Sciatic nerve (tissue), 2 donors: ENCODE results near the gene UBAP2. TPM values are rescaled to one million over a fixed set of nuclear protein-coding genes. Genes with fewer than 3 reads are reported as not detected.

ENCODE experiments used
- ATAC-seq: fragments of 200-7000 bp; cut with Tn5 transposase; one replicate; pipeline ENCODE4 v1.9.1; 2020; ENCODE audit warnings: mild to moderate bottlenecking, moderate library complexity
- DNase-seq: peaks from one replicate; pipeline ENCODE4 v3.0.0-alpha.2; 2020; ENCODE audit warnings: low spot score
- intact Hi-C: fragments of 100-400 bp; cut with DNase I; formaldehyde crosslinking; loops from one replicate; pipeline ENCODE4 v1.14.2; 2022
- total RNA-seq: library from RNA; stranded (reverse); fragmentation: NEBNext Ultra II Directional; extraction: Animal tissue kit (Norgen Biotek cat#: 25700); gene quantifications from one replicate; pipeline ENCODE4 v1.2.1, GENCODE V29; 2021
- donor health status: DM: no; HTN: no; CAD: no.
- donor health status: DM: no; HTN: no; CAD: no.

The UBAP2 gene, protein sequence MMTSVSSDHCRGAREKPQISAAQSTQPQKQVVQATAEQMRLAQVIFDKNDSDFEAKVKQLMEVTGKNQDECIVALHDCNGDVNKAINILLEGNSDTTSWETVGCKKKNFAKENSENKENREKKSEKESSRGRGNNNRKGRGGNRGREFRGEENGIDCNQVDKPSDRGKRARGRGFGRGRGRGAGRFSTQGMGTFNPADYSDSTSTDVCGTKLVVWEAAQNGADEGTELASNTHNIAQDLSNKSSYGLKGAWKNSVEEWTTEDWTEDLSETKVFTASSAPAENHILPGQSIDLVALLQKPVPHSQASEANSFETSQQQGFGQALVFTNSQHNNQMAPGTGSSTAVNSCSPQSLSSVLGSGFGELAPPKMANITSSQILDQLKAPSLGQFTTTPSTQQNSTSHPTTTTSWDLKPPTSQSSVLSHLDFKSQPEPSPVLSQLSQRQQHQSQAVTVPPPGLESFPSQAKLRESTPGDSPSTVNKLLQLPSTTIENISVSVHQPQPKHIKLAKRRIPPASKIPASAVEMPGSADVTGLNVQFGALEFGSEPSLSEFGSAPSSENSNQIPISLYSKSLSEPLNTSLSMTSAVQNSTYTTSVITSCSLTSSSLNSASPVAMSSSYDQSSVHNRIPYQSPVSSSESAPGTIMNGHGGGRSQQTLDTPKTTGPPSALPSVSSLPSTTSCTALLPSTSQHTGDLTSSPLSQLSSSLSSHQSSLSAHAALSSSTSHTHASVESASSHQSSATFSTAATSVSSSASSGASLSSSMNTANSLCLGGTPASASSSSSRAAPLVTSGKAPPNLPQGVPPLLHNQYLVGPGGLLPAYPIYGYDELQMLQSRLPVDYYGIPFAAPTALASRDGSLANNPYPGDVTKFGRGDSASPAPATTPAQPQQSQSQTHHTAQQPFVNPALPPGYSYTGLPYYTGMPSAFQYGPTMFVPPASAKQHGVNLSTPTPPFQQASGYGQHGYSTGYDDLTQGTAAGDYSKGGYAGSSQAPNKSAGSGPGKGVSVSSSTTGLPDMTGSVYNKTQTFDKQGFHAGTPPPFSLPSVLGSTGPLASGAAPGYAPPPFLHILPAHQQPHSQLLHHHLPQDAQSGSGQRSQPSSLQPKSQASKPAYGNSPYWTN
- 54.0 TPM for total RNA-seq

DNA sequence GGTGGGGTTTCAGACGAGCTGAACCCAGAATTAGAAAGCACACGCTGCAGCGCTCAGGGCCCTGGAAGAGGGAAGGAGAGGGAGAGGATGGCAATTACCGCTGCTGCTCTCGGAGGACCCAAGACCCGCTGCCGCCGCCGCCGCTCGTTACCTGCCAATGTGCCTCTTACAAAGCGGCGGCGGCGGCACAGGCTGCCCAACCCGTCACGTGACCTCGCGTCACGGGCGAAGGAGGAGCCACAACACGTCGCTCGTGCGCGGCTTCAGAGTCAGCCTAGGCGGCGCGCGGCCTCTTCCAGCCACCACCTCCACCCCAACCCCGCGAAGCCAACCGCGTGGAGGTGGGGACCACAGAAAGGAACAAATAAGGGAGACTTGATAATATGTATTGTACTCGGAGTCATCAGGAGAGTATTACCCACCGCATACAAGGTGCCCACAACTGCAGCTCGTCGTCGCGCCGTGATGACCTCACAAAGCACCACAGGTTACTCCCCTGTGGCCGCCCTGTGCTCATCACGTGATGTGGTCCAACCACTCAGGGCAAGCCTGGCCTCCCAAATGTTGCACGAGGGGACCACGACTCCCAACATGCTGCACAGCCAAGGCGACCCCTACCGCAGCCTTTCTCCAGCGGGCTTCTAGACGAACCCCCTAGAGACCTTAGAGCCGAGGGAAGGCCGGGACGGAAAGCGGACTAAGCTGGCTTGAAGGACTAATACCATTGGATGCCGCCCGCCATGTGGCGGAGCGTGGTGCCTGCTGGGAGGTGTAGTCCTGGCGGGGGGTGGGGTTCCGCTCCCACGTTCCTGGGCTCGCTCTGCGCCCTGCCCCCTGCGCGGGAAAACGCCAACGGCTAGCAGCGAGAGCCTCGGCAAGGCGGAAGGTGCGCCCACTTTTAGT lies at the start of gene UBAP2:
UBAP2 (minus strand) TSS at position 161 of the 903 bp plus-strand sequence. CDS start 31,739 bp downstream, outside the sequence.
- DNase-seq (peak; percentile 99), ATAC-seq (peak; percentile 98)
- intact Hi-C loops: no loop called here

DNA sequence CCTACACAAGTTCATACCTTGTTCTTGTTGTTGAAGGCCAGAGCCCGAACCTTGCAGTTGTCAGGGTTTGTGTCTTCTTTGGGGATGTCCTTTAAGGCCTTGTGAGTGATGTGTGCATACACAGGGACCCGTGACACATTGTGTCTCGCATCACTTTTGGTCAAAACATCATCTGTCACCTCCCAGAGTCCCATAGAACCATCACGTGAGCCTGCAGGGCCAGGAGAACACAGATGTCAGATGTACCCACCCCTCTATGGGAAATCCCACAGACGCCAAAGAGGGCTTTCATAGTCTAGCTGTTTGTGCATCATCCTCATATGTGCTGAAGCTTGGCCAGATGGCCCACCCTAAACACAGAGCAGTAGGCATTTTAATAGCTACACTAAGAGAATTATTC lies 49.6 kb upstream of the UBAP2 start:
- no peak for ATAC-seq
- intact Hi-C loops: no loop called here
- DNase-seq: no peak

DNA sequence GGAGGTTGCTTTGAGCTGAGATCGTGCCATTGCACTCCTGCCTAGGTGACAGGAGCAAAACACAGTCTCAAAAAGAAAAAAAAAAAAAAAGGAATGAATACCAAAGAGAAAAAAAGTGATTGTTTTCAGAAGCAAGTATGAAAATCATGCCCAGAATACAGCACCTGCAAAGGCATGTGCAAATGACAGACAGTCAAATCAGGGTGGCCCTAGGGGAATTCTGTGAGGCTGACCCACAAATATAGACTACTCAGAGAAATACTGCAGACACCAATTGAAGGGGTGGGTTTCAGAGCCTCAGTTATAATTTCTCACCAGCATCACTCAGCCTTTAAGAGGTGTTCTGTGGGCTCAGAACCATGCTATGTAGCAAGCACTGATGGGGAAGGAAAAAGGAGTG lies 49.2 kb upstream of the UBAP2 start:
- intact Hi-C loops: no loop called here
- DNase-seq (no peak), ATAC-seq (no peak)

DNA sequence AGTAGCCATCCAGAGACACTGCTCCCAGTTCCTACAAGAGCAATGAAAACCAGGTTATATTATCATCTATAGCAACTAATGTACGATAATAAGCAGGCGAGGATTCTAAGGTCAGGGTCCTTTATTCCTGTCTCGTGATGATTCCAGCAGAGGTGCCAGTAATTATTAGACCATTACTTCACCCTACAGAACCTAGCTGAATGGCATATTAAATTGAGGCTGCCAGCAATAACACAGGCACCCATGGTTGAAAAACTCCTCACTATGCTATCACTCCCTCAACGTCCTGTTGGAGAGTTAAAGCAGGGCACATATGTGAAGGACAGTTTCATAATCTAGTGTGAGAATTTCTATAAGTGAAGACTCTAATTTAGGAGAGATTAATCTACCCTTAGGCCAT lies 48.1 kb upstream of the UBAP2 start:
- ATAC-seq: no peak
- intact Hi-C loops: no loop called here
- DNase-seq: no peak

DNA sequence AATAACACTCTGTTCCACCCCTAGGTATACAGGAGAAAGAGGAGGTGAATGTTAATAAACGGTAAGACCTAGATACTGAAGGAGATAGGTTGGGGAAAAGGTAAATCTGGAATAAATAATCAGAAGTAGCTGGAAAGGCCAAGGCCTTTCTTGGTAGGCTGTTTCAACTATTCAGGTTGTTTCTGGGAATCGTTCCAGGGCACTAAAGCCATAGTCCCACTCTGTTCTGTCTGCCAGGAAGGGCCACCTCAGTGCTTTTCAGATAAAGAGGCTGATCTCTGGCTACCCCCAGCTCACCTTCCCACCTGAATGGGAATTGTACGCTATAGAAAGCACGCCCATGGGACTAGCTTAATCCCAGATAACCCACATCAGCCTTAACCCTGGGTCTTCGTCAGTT lies 44.9 kb upstream of the UBAP2 start:
- ATAC-seq: no peak
- DNase-seq: no peak
- intact Hi-C loops: no loop called here

DNA sequence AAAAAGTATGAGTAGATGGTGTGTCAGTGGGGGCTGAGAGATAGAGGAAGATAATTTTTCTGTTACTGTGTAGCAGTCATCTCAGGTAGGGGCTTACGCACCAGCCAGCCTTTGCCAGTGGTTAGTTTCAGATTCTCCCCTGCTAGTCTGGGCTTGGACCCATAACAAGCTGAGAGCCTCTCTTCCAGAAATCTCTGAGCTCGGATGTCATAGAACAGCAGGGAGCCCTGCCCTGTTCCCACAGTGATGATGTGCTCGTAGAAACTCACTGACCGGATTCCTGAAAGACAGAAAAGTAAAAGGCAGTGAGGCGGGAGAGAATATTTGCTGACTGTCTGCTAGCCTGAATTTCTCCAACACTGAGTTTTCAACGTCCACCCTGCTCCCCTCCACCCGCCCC lies 40.6 kb upstream of the UBAP2 start:
- DNase-seq (no peak), ATAC-seq (no peak)
- intact Hi-C loops: no loop called here

DNA sequence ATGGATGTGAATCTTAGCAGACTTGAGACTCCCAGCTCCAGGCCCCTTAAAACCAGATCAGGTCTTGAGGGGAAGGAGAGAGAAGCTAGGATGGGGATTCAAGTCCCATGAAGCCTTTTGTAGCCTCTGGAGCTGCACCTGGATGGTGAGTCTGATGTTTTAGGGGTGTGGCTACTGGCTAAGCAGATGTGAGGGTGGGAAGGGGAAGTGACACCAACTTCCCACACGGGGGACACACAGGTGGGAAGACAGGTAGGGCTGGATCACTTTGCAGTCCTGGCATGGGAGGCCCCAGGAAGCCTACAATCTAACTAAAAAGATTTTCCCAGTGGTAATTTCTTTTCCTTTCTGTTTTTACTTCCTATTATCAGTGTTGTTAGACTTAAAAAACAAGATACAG lies 38.7 kb upstream of the UBAP2 start:
- no peak for DNase-seq
- no peak for ATAC-seq
- intact Hi-C loops: no loop called here

DNA sequence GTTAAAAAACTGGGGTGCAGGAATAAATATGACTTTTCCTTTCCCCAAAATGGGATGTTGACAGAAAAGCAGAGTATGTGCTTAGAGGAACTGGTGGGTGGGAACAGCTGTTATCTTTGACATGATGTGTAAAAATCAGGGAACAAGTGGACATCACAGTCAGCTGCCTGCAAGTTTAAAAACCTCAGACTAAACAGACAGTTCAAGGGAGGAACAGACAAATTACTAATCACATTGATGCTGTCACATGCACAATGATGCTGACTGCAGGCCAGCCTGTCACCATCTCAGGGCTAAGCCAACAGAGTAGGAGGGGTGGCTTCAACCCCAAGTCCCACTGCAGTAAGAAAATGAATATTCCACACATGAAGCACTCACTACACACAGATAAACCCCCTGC lies 38.2 kb upstream of the UBAP2 start:
- DNase-seq (no peak), ATAC-seq (no peak)
- intact Hi-C loops: no loop called here

DNA sequence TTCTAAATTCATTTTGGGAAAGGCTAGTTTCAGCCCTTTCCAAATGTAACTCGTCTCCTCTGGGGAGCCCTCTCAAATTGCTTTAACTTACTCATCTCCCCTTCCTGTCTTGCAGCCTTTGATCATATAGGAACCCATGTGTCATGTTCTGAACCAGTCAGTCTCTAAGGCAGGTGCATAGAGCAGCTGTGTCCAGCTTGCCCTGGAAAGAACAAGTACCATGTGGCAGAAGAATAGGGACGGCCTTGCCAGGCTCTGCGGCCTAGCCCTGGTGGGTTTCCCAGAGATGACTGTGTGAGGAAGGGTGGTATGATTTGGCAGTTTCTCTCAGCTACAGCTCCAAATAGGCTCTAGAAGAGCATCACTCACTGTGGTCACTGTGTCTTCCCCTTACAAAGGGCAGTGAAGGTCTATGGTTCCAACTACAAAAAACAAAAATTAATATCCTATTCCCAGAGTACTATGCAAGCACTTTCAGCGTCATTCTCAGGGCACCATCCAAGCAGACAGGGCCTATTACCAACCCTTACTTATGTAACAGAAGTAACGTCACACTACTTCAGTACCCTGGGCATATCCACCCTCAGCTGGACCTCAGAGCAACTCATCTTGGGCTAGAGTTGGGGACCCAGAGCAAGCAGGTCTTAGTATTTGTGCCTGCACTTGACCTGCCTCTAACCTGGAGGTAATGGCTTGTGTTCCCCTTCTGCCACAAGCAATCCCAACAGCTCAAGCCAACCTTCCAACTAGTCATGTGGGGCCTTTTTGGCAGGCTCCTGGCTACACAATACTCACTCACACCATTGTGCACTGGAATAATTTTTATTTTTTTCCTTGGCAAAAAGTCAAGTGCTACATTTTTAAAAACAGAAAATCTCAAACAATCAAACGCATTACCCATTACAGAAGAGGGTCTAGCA lies 37.2 kb upstream of the UBAP2 start:
- DNase-seq (no peak), ATAC-seq (peak; percentile 70)
- intact Hi-C loops: no loop called here

DNA sequence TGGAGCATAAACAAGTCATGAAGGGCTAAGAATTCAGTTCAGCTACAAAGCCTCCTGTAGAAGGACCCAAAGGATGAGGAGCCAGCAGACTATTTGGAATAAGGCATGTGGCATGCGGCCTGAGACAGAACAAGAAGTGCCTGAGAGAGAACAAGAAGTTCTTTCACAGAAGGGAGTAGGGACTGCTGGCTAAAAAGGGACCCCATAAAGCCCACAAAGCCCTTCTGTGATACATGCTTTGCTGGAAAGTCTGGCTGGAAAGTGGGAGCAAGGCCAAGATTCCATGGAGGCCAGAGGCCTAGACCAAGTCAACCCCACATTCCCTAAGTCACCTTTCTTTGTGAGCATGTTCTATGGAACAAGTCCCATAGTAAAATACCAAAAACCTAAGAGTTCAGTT lies 35.9 kb upstream of the UBAP2 start:
- ATAC-seq (peak; percentile 92), DNase-seq (peak; percentile 77)
- intact Hi-C loops: no loop called here

DNA sequence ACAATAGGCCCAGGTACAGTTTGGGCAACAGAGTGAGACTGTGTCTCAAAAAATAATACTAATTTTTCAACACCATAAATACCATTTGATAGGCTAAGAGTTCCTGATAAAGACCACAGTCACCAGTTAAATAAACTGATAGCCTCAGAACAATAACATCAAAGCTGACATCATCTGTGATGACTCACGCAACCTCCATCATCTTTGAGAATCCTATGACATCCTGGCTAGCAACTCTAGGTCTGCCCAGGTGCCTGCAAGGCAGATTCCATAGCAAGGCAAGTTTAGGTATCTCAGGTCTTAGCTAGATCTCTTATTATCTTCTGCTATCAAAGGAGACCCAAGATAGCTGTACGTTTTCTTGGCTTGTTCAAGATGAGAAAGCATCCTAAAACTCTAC lies 30.5 kb upstream of the UBAP2 start:
- intact Hi-C loops: no loop called here
- ATAC-seq (no peak), DNase-seq (no peak)

DNA sequence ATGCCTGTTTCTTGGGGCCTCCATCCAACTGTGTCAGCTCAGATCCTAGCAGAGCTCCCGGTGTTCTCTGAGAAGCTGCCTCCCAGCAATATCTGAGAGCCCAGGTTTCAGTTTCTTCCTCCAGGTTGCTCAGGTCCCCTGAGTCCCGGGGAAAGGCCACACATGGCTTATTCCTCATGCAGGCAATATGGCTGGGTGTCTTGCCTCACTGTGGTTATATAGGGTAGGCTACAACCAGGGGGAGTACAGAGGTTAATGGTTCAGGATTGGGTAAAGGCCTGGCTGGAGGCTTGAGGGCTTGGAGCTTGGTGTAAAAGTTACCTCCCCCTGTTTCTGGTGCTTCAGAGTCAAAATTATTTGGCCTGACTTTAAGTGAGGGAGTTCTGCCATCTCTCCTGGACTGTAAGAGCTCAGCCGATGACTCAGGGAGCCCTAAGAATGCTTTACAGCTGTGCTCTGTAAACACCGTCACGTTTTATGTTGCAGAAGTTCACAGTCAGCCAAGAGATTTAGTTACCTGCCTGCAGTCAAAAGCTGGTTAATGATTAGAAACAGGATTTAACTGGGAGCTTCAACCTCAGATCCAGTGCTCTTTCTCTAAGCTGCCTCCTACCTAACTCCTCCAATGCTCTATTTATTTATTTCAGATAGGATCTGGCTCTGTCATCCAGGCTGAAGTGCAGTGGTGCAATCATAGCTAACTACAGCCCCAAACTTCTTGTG lies 24.3 kb upstream of the UBAP2 start:
- intact Hi-C loops: no loop called here
- ATAC-seq: peak; percentile 41
- DNase-seq: no peak

DNA sequence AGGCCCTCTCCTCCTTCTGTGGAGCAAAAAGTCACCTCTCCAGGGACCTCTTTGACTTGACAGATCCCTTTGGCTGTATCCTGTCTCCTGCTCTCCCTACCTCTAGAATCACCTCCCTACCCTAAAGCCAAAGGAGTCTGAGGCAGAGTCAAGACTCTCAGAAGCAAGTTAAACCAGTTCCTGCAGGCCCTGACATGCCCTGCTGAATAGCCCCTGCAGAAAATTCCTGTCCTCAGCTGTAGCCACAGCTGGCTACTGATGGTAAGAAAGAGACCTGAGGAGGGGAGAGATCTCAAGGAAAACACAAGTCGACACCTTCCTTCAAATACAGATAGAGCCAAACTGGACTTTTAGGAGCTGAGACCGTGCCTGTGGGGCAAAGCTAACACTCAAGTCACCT lies 23.7 kb upstream of the UBAP2 start:
- DNase-seq: no peak
- no peak for ATAC-seq
- intact Hi-C loops: no loop called here

DNA sequence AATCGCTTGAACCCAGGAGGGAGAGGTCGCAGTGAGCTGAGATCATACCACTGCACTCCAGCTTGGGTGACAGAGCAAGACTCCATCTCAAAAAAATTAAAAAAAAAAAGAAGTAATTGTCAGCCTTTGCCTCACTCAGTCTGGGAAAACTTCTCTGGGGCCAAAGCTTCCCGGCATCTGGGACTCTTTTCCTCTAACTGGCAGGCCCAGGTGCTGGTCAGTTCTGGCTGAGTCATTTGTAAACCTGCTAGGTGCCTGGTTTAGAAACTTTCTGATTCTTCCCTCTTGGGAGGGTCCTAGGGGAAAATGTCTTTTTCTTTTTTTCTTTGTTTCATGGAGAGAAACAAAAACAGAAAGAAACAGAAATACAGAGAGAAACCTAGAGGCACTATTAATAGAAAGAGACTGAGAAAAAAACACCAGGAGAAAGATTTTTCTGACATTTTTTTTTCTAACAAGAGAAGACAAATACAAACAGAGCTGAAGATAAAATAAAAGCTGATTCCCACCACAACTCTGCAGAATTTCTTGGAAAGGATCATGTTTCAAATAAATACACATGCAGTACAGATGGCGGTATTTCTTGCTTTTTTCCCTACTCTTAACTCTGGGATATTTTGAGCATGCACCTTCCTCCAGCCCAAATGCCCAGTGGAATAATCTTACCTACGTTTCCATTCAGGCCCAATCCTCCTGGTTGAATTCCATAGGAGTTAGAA lies 22.1 kb upstream of the UBAP2 start:
- DNase-seq (no peak), ATAC-seq (no peak)
- intact Hi-C loops: no loop called here

DNA sequence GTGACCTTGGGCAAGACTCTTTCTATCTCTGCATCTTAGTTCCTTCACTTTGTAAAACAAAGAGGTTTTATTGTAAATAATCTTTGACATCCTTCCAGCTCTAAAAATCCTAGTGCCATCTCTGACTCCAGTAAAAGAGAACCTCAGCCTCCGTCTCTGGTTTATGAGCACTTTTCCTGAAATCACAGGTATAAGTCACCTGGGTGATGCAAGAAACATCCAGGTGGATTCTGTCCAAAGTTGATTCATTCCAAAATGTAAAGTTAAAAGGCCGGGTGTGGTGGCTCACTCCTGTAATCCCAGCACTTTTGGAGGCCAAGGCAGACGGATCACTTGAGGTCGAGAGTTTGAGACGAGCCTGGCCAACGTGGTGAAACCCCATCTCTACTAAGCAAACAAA lies 21.1 kb upstream of the UBAP2 start:
- DNase-seq (no peak), ATAC-seq (no peak)
- intact Hi-C loops: no loop called here

DNA sequence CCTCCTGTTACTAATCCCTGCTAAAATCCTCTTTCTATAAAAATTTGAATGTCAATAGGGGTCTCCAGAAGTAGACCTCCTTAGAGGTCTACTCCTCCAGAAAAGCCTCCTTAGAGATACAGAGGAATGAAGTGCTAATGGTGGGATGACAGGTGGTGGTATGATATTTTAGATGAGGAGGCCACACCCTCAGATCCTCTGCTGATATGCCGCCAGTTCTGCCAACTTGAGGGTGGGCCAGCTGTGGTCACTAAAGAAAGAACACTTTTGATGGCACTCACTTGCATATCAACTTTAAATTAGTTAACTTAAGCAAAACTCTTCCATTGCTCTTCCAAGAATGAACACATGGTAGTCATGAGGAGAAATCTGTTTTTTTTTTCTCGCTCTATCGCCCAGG lies 16.9 kb upstream of the UBAP2 start:
- DNase-seq (no peak), ATAC-seq (no peak)
- intact Hi-C loops: no loop called here

DNA sequence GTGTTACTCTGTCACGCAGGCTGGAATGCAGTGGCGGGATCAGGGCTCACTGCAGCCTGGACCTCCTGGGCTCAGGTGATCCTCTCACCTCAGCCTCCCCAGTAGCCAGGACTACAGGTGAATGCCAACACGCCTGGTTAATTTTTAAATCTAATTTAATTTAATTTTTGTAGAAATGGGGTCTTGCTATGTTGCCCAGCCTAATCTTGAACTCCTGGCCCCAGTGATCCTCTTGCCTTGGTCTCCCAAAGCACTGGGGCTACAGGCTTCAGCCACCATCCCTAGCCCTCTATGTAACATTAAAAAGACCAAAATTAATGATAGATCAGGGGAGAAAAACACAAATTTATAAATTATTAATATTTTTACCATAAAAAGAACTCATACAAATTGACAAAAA lies 11.3 kb upstream of the UBAP2 start:
- DNase-seq (no peak), ATAC-seq (no peak)
- intact Hi-C loops: no loop called here
